G401.6 (cell line): ENCODE data around the gene CYP26B1.

ENCODE experiments used
- FAIRE-seq: peaks from 2 replicates; lab custom pipeline; 2012; peaks lifted over from hg19 to GRCh38; lab: Jason Lieb, UNC

CYP26B1 gene

DNA sequence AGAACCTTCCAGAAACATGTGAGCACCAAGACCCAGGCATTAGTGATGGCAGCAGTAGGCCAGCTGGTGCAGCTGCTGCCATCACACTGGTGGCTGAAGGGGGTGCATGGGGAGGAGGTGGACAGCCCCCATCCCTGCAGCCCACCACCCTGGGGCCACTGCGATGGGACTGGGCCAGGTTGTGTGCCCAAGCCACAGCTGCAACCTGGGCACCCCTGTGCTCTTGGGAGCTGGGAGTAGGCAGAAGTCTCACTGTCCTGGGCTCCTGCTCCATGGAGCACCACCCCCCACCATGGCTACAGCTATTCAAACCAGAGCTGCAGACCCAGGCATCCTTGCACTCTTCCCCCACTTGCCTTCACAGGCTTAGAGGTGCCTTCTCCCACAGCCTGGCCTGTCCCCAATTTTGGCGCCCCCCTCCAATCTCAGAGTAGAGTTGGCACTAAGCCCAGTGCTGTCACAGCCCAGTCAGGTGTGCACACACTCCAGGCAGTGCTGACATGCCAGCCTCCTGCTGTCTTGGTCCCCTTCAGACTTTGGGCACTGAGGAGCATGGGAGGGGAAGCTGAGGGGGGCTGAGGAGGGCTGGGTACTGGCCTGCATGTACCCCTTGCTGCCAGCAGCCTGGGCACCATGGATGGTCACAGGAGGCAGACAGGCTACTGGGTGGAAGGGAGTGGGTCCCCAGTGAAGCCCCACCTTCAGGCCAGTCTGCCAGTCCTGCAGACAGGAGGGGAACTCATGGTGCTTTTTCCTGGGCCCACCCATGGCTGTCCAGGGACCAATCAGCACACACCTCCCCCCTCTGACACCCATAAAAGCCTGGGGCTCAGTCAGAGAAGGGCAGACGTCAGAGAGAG, 67.1 kb downstream of the CYP26B1 start:
- no peak for FAIRE-seq
